H9 (cell line): ENCODE data around the gene CCL7. TPM values are rescaled to one million over a fixed set of nuclear protein-coding genes. Genes with fewer than 3 reads are reported as not detected.

ENCODE experiments used
- DNase-seq: peaks from one replicate; pipeline ENCODE4 v3.0.0-alpha.2; 2017
- H2AFZ ChIP-seq: one replicate; pipeline ENCODE4 v1.6.1; 2013; ENCODE audit warnings: mild to moderate bottlenecking, low read length, control low read depth, moderate library complexity
- H2AK5ac ChIP-seq: 2 replicates; pipeline ENCODE4 v1.6.1; 2013; ENCODE audit warnings: low read length, control low read depth, mixed read lengths; ENCODE audit not compliant: insufficient read length
- H2BK120ac ChIP-seq: one replicate; pipeline ENCODE4 v1.6.1; 2013; ENCODE audit warnings: low read depth, mild to moderate bottlenecking, low read length, control low read depth, inconsistent platforms; ENCODE audit not compliant: poor library complexity, severe bottlenecking
- H2BK12ac ChIP-seq: 2 replicates; pipeline ENCODE4 v1.6.1; 2013; ENCODE audit warnings: low read length, control low read depth, mixed read lengths, low read depth; ENCODE audit not compliant: insufficient read length
- H2BK15ac ChIP-seq: 2 replicates; pipeline ENCODE4 v1.6.1; 2013; ENCODE audit warnings: low read depth, low read length, control low read depth
- H2BK20ac ChIP-seq: one replicate; pipeline ENCODE4 v1.6.1; 2013; ENCODE audit warnings: low read depth, mild to moderate bottlenecking, low read length, control low read depth, inconsistent platforms; ENCODE audit not compliant: poor library complexity, severe bottlenecking
- H2BK5ac ChIP-seq: 2 replicates; pipeline ENCODE4 v1.6.1; 2013; ENCODE audit warnings: low read length, control low read depth, mixed read lengths; ENCODE audit not compliant: insufficient read length
- H3K14ac ChIP-seq: 2 replicates; pipeline ENCODE4 v1.6.1; 2013; ENCODE audit warnings: low read length, control low read depth; ENCODE audit not compliant: insufficient read depth
- H3K18ac ChIP-seq: 2 replicates; pipeline ENCODE4 v1.6.1; 2013; ENCODE audit warnings: low read depth, mild to moderate bottlenecking, mixed read lengths, low read length, control low read depth; ENCODE audit not compliant: insufficient read length
- H3K23ac ChIP-seq: 2 replicates; pipeline ENCODE4 v1.6.1; 2013; ENCODE audit warnings: low read length, control low read depth, mixed read lengths, low read depth; ENCODE audit not compliant: insufficient read length
- H3K23me2 ChIP-seq: 2 replicates; pipeline ENCODE4 v1.6.1; 2013; ENCODE audit warnings: low read depth, mild to moderate bottlenecking, mixed read lengths, low read length, control low read depth; ENCODE audit not compliant: insufficient read length, poor library complexity, severe bottlenecking
- H3K27ac ChIP-seq: 2 replicates; pipeline ENCODE4 v1.5.1; 2013; ENCODE audit warnings: low read length, control low read depth, mixed read lengths, low read depth; ENCODE audit not compliant: insufficient read length
- H3K27me3 ChIP-seq: 2 replicates; pipeline ENCODE4 v1.6.1; 2013; ENCODE audit warnings: low read length, control low read depth, inconsistent platforms; ENCODE audit not compliant: insufficient read depth
- H3K4ac ChIP-seq: 2 replicates; pipeline ENCODE4 v1.6.1; 2013; ENCODE audit warnings: low read depth, mild to moderate bottlenecking, control low read depth, inconsistent platforms, low read length, moderate library complexity
- H3K4me1 ChIP-seq: 2 replicates; pipeline ENCODE4 v1.6.1; 2013; ENCODE audit warnings: low read length, control low read depth, inconsistent platforms; ENCODE audit not compliant: insufficient read depth
- H3K4me2 ChIP-seq: 2 replicates; pipeline ENCODE4 v1.6.1; 2013; ENCODE audit warnings: low read length, control low read depth, mixed read lengths; ENCODE audit not compliant: insufficient read length, insufficient read depth
- H3K56ac ChIP-seq: 2 replicates; pipeline ENCODE4 v1.6.1; 2013; ENCODE audit warnings: low read depth, mild to moderate bottlenecking, mixed read lengths, low read length, control low read depth; ENCODE audit not compliant: insufficient read length
- H3K79me1 ChIP-seq: 2 replicates; pipeline ENCODE4 v1.6.1; 2013; ENCODE audit warnings: low read depth, mild to moderate bottlenecking, moderate library complexity, low read length, control low read depth, inconsistent platforms; ENCODE audit not compliant: insufficient read depth, poor library complexity, severe bottlenecking
- H3K79me2 ChIP-seq: 2 replicates; pipeline ENCODE4 v1.6.1; 2013; ENCODE audit warnings: low read length, control low read depth, inconsistent platforms; ENCODE audit not compliant: insufficient read depth
- H3K9ac ChIP-seq: 2 replicates; pipeline ENCODE4 v1.6.1; 2013; ENCODE audit warnings: low read length, control low read depth, mixed read lengths; ENCODE audit not compliant: insufficient read length; ENCODE audit errors: extremely low read depth
- H3K9me3 ChIP-seq: one replicate; pipeline ENCODE4 v1.6.1; 2013; ENCODE audit warnings: low read depth, low read length, inconsistent platforms; ENCODE audit not compliant: control insufficient read depth
- H3T11ph ChIP-seq: one replicate; pipeline ENCODE4 v1.6.1; 2013; ENCODE audit warnings: mild to moderate bottlenecking, low read length, control low read depth, inconsistent platforms
- H4K20me1 ChIP-seq: one replicate; pipeline ENCODE4 v1.6.1; 2013; ENCODE audit not compliant: control insufficient read depth, insufficient read length, insufficient read depth
- H4K5ac ChIP-seq: 2 replicates; pipeline ENCODE4 v1.6.1; 2013; ENCODE audit warnings: low read depth, mild to moderate bottlenecking, mixed read lengths, low read length, control low read depth; ENCODE audit not compliant: insufficient read length
- H4K8ac ChIP-seq: replicated peaks from 2 replicates; pipeline ENCODE4 v1.6.1; 2013; ENCODE audit warnings: low read length, control low read depth, mixed read lengths, low read depth; ENCODE audit not compliant: insufficient read length
- H4K91ac ChIP-seq: 2 replicates; pipeline ENCODE4 v1.6.1; 2013; ENCODE audit warnings: low read depth, mild to moderate bottlenecking, moderate library complexity, mixed read lengths, low read length, control low read depth; ENCODE audit not compliant: insufficient read length
- H3K27ac Mint-ChIP-seq, 3 experiments: 2 replicates in 2 of 3; 3 replicates in 1 of 3; pipeline ENCODE4 v1.8.0; 2020 to 2021; ENCODE audit warnings: mixed read lengths in 3 of 3, mild to moderate bottlenecking in 1 of 3, moderate library complexity in 1 of 3
- H3K27me3 Mint-ChIP-seq: 2 replicates; pipeline ENCODE4 v1.8.0; 2021; ENCODE audit warnings: low read depth, mild to moderate bottlenecking, moderate library complexity, mixed read lengths
- H3K36me3 Mint-ChIP-seq, 3 experiments: 2 replicates in 2 of 3; 3 replicates in 1 of 3; pipeline ENCODE4 v1.8.0; 2020 to 2021; ENCODE audit warnings: low read depth in 3 of 3, mixed read lengths in 3 of 3; ENCODE audit not compliant: insufficient read depth in 1 of 3
- H3K4me1 Mint-ChIP-seq, 2 experiments: 2 replicates each; pipeline ENCODE4 v1.8.0; 2020; ENCODE audit warnings: mixed read lengths in 2 of 2
- H3K4me3 Mint-ChIP-seq, 2 experiments: 2 replicates in 1 of 2; 3 replicates in 1 of 2; pipeline ENCODE4 v1.8.0; 2020 to 2021; ENCODE audit warnings: mild to moderate bottlenecking in 2 of 2, mixed read lengths in 2 of 2, moderate library complexity in 1 of 2
- H3K9me3 Mint-ChIP-seq, 2 experiments: 2 replicates in 1 of 2; 3 replicates in 1 of 2; pipeline ENCODE4 v1.8.0; 2020; ENCODE audit warnings: mild to moderate bottlenecking in 2 of 2, mixed read lengths in 2 of 2, moderate library complexity in 1 of 2
- WGBS: extraction: QIAGEN DNeasy Blood & Tissue Kit; methylation state at CpG from one replicate; pipeline ENCODE4 v1.1.7; 2013; ENCODE audit warnings: missing lambda C conversion rate, low lambda C conversion rate, mixed read lengths; ENCODE audit not compliant: insufficient read length; ENCODE audit errors: extremely low coverage; 5-methylcytosine and 5-hydroxymethylcytosine counted together
- total RNA-seq: library from RNA; stranded (reverse); gene quantifications from 2 replicates; pipeline ENCODE4 v1.2.1, GENCODE V29; 2021
- TF ChIP-seq, protein P1 (sequence below): fragments of 200-600 bp; sonication (generic); conservative IDR thresholded peaks from 3 replicates; pipeline ENCODE4 v1.8.0; 2021; ENCODE audit warnings: antibody characterized with exemption, mild to moderate bottlenecking

Gene CCL7
- total RNA-seq, 1 experiment from 2014 or later: not detected

DNA sequence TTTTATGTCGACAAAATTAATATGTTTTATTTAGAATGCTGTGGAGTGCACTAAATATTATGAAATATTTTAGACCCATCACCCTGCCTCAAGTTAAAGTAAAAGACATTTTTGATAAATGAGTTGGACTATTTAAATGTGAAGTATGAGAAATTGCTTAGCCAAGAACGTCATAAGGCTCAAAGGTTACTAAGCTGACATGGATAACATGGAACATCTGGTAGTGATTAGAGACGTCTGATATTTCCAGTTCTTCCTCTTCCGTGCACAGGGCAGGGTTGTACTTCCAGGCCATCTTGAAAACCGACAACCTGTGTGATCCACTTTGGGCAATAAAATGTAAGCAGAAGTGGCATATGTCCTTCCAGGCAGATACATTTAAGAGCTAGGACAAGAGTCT is 42.1 kb downstream of the CCL7 start:
- no peak overlapping the region for H4K8ac ChIP-seq
- WGBS: no CpG with 5 or more reads among the region's 5 CpGs
- no peaks in the 10 kb centered on the region for H3K23me2 ChIP-seq
- no peak overlapping the region for H3K14ac ChIP-seq
- no peak overlapping the region for H3K18ac ChIP-seq
- no peak overlapping the region for H3K4ac ChIP-seq
- H3K36me3 Mint-ChIP-seq: no peaks in the 10 kb centered on the region
- no peak overlapping the region for H2BK15ac ChIP-seq
- no peak overlapping the region for H2BK120ac ChIP-seq
- H3K4me2 ChIP-seq: no peak overlapping the region
- no peaks in the 10 kb centered on the region for H3K9me3 ChIP-seq
- H3K27ac Mint-ChIP-seq: no peak overlapping the region; a peak in 1 of 7 replicates
- H2BK5ac ChIP-seq: no peak overlapping the region
- H3K27me3 ChIP-seq: no peaks in the 10 kb centered on the region
- no peaks in the 10 kb centered on the region for H4K20me1 ChIP-seq
- no peak overlapping the region for H3K27ac ChIP-seq
- no peak overlapping the region for H3K4me3 Mint-ChIP-seq
- TF ChIP-seq, protein P1, sequence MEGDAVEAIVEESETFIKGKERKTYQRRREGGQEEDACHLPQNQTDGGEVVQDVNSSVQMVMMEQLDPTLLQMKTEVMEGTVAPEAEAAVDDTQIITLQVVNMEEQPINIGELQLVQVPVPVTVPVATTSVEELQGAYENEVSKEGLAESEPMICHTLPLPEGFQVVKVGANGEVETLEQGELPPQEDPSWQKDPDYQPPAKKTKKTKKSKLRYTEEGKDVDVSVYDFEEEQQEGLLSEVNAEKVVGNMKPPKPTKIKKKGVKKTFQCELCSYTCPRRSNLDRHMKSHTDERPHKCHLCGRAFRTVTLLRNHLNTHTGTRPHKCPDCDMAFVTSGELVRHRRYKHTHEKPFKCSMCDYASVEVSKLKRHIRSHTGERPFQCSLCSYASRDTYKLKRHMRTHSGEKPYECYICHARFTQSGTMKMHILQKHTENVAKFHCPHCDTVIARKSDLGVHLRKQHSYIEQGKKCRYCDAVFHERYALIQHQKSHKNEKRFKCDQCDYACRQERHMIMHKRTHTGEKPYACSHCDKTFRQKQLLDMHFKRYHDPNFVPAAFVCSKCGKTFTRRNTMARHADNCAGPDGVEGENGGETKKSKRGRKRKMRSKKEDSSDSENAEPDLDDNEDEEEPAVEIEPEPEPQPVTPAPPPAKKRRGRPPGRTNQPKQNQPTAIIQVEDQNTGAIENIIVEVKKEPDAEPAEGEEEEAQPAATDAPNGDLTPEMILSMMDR: no peak
- no peak overlapping the region for H2BK20ac ChIP-seq
- H3K9ac ChIP-seq: no peak overlapping the region
- no peak overlapping the region for H3K23ac ChIP-seq
- H3T11ph ChIP-seq: no peak overlapping the region
- no peaks in the 10 kb centered on the region for H3K79me1 ChIP-seq
- H4K5ac ChIP-seq: no peak overlapping the region
- no peak overlapping the region for H2BK12ac ChIP-seq
- H3K4me1 Mint-ChIP-seq: no peaks in the 10 kb centered on the region
- H3K27me3 Mint-ChIP-seq: peaks cover 14% of the 10 kb centered on the region
- H3K4me1 ChIP-seq: no peaks in the 10 kb centered on the region
- DNase-seq: no peak
- H3K56ac ChIP-seq: no peak overlapping the region
- no peaks in the 10 kb centered on the region for H3K9me3 Mint-ChIP-seq
- no peak overlapping the region for H4K91ac ChIP-seq
- H3K79me2 ChIP-seq: no peaks in the 10 kb centered on the region
- no peak overlapping the region for H2AFZ ChIP-seq
- H2AK5ac ChIP-seq: no peak overlapping the region
